AG20443 (cell line): Measurements from ENCODE around the gene TRPC4AP.
"Not testable (repeated sequence)": the region's sequence is repeated elsewhere in the genome, so short reads cannot be mapped to it uniquely, and the experiment has no call there.

ENCODE experiments used
- DNase-seq: peaks from one replicate; pipeline ENCODE4 v3.0.0; 2012; ENCODE audit warnings: low spot score, mixed read lengths

The TRPC4AP gene

GRCh38 chr20:35104685-35105295 lies 12.2 kb upstream of the TRPC4AP start:
- DNase-seq, result no peak

DNA sequence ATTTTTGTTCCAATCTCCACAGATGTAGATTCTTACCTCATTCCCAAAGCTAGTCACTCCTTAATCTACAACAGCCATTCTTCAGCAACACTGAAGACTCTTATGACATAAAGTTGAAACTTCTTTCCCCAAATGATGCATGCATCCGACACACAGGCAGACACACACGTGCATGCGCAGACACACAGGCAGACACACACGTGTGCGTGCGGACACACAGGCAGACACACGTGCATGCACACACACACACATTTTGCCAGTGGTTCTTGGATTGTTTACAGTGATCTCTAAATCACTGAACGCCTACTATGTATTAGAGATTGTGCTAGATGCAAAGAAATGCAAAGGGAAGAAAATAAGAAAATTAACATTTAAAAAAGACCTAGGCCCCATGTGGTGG lies 9.0 kb upstream of the TRPC4AP start:
- no peak for DNase-seq

DNA sequence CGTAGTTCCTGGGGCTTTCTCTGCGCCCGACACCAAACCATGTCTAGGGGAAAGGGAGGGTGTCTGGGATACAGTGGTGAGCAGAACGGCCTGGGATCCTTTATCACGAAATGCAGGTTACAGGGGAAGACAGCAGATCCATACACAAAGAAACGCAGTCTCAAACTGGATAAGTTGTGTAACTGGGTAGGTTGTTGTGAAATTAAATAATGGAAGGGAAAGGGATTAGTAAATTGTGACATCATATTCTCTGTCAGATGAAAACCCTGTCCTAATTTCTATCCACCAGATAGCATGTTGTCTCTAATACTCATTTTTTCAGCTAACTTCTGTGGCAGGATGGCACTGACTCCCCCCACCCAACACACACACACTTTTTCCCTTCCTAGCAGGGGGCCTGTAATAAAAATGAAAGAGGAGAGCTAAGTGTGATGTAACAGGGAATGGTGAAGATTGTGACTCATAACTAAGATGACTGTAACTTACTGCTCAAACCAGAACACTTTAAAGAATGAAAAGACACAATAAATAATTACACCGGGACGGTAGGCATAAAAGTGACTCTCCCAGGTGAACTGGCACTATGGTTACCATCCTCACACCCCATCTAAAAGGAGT lies 769 bp upstream of the TRPC4AP start:
- peak; percentile 57 for DNase-seq

- DNase-seq, result peak; percentile 31
These were observed 637 bp downstream of the TRPC4AP start for GRCh38 chr20:35091816-35092523.

- DNase-seq, result no peak
These were observed 4.1 kb downstream of the TRPC4AP start for GRCh38 chr20:35088231-35089145.

DNA sequence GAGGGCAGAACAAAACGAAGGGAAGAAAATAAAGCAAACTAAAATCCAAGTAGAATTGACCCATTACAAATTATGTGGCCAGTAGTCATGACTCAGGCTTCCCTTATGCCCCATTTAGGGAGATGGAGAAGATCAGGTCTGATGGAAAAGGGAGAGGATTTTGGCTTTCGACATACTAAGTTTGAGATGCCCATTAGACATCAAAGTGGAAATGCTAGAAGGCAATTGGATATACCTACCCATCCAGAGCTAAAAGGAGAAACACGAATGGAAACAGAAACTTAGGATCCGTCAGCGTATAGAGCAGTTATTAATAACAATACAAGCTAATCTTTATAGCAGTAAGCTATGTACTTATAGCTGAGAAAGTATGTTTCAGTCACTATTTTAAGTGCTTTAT lies 4.8 kb downstream of the TRPC4AP start:
- no peak for DNase-seq

DNA sequence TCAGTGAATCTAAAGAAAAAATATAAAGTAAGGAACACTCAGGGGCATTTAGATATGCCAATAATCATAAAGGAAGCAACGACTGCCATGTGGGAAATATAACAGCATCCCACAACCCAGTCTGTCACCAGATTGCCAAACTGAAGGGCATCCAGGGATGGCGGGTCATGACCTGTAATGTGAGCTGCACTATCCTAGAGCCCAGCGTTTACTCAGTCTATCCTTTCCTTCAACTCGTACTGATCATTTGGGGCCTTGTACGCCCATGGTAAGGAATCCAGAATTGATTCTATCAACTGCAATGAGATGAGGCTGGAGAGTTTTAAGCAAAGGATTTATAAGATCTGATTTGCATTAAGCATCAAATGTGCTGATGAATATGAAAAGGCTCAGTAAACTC lies 5.3 kb downstream of the TRPC4AP start:
- DNase-seq, result no peak

DNA sequence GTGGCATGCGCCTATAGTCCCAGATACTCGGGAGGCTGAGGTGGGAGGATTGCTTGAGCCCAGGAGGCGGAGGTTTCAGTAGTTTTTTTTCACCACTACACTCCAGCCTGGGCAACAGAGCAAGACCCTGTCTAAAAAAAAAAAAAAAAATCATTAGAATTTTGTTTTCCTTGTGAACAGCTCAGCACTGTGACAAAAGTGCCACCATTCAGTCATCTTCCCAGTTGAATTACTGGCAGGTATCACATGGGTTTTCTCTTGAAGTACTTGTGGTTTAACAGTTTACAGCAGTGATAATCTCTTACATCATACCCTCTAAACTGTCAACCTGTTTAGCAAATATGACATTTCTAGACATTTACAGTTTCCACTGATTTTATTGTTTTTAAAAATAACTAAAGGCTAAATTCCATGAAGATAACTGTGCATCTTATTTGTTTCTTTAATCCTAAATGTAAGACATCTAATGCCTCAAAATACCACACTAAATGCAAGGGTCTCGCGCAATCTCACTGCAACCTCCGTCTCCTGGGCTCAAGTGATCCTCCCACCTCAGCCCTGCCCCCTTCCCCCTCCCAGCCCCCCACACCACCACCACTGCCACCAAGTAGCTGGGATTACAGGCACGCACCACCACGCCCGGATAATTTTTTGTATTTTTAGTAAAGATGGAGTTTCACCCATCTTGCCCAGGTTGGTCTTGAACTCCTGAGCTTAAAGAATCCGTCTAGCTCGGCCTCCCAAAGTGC lies 7.0 kb downstream of the TRPC4AP start:
- DNase-seq, result no peak

DNA sequence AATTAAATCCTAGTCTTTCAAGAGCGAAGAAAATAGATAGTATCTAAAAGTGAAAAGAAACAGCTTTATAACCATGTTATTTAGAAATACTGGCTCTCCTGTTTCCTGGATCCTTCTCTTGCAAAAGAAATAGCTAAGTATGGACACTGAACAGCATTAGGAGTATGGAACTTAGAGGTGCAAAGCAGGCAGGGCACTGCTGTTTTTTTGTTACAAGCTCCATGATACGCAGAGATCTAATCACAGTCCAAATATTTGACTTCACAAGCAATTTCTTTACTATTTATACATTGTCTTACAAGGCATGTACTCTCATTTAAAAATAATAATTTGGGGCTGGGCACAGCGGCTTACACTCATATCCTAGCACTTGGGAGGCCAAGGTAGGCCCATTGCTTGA lies 7.6 kb downstream of the TRPC4AP start:
- DNase-seq, result no peak

GRCh38 chr20:35080348-35080642 lies 12.3 kb downstream of the TRPC4AP start:
- DNase-seq, result not testable (repeated sequence)

DNA sequence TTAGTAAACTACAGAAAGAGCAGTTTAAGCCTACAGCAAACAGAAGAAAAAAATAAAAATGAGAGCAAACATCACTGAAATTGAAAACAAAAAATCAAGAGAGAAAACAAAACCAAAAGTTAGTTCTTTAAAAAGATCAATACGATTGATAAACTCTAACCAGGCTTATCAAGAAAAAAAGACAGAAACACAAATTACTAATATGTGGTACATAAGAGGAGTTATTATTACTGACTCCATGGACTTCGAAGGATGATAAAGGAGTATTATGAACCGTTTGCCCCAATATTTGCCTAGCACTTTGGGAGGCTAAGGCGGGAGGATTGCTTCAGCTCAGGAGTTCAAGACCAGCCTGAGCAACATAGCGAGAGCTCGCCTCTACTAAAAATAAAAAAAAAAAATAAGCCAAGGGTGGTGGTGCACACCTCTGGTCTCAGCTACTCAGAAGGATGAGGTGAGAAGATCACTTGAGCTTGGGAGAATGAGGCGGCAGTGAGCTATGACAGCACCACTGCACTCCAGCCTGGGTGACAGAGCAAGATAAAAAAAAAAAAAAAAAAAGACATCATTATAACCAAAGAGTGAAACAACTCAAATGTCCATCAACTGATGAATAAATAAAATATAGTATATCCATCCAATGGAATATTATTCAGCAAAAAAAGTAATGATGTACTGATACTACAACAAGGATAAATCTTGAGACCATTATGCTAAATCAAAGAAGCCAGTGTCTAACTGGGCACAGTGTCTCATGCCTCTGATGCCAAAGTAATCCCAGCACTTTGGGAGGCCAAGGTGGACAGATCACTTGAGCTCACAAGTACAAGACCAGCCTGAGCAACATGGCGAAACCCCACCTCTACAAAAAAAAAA lies 12.9 kb downstream of the TRPC4AP start:
- DNase-seq, result no peak

- no peak for DNase-seq
These were observed 14.7 kb downstream of the TRPC4AP start for GRCh38 chr20:35077872-35078271.

DNA sequence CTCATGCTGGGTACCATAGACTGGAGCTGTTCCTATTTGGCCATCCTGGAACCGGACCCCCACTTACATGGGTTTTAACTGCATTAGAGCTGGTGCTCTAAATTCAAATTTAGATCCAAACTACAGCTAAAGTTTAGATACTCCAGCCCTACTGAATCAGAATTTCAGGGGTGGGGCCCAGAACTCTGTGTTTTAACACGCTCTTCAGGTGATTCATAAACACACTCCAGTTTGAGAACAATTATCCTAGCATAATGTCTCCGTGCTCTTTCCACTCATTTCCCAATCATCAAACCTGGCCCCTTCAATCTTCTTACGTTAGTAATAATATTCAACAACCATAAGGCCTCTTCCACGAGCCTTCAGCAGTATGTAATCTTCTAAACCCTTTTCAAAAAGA lies 15.3 kb downstream of the TRPC4AP start:
- DNase-seq, result no peak

GRCh38 chr20:35071436-35072153 lies 21.0 kb downstream of the TRPC4AP start:
- not testable (repeated sequence) for DNase-seq

DNA sequence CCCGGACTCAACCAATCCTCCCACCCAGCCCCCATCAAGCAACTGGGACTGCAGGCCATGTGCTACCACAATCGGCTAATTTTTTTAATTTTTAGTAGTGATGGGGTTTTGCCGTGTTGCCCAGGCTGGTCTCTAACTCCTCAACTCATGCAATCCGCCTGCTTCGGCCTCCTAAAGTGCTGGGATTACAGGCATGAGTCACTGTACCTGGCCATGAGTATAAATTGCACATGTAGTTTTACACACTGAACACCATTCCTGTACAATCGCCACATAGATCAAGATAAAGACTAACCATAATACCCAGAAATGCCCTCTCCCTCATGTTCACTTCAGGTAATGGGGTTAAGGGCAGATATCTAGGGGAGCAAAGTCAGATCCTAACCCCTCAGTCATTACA lies 26.4 kb downstream of the TRPC4AP start:
- no peak for DNase-seq

DNA sequence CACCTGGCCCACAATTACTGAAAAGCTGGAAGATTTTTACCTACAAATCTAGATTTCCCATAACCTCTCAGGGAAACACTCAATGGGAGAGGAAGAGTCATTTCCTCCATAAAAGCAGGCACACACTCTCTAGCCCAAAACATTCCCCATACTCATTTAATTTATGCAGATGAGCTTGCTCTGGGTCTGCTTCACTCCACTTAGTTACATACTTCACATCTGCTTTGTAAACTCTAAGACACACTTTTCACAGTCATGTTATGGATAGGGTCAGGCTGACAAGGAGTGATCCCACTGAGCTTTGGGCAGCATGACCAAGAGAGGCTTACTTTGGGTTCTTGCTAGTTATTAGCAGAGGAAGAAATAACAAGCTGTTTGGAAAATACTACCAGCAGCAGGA lies 27.4 kb downstream of the TRPC4AP start:
- DNase-seq, result no peak

GRCh38 chr20:35063168-35063567 lies 29.4 kb downstream of the TRPC4AP start:
- no peak for DNase-seq

GRCh38 chr20:35062478-35062877 lies 30.1 kb downstream of the TRPC4AP start:
- no peak for DNase-seq

GRCh38 chr20:35060168-35060567 lies 32.4 kb downstream of the TRPC4AP start:
- no peak for DNase-seq

DNA sequence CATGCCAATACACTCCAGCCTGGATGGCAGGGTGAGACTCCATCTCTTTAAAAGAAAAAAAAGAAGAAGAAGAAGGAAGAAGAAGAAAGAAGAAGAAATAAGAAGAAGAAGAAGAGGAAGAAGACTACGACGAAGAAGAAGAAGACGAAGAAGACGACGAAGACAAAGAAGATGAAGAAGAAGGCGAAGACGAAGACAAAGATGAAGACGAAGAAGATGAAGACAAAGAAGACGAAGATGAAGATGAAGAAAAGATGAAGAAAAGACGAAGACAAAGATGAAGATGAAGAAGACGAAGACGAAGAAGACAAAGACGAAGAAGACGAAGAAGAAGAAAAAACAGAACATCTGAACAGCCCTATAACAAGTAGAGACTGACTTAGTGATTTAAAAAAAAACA lies 33.0 kb downstream of the TRPC4AP start:
- no peak for DNase-seq
